ENCODE measurements around the gene CHMP2A. TPM values are rescaled to one million over a fixed set of nuclear protein-coding genes. Genes with fewer than 3 reads are reported as not detected.
A peak's percentile ranks its signal among the peaks of the same experiment; 100 is the strongest.

Gene CHMP2A
- total and polyA plus RNA-seq, 4 donors: 47.4 to 143 (median 125) TPM

DNA sequence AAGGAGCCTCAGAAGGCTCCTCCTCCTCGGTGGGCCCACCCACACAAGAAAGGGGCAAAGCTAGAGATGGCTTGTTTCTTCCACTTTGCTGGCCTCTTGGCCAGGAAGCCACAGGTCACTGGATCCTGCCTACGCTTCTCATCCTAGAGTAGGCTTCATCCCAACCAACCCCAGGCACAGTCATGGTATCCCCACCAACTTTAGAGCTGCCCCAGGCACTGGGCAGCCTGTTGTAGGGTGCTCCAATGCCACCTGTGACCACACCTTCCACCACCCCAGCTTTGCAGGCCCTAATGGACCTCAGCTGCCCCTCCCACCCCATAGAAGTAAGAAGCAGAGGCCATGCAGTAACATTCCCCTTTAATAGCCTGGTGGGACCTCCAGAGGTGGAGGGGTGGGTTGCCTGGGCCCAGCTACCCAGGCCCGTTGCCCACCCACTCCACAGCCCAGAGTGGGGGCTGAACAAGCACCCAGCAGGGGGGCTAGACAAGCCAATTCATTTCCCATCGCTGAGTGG is 522 bp upstream of the CHMP2A start:
- Histone ChIP-seq H3K36me3 (ENCODE audit: control insufficient read depth, insufficient read depth, low read length) (peaks cover 54% of the 10 kb centered on the region), H3K9me3 (ENCODE audit: control insufficient read depth, insufficient read depth, low read length) (no peaks in the 10 kb centered on the region), H3K27ac (ENCODE audit: low read depth, low read length) (peak overlapping the region; percentile 97), H3K4me1 (ENCODE audit: control insufficient read depth, insufficient read depth, low read length) (peaks cover 63% of the 10 kb centered on the region), H3K27me3 (ENCODE audit: control insufficient read depth, insufficient read depth, low read length) (no peaks in the 10 kb centered on the region), H3K4me3 (ENCODE audit: low read depth, low read length) (peak overlapping the region; percentile 82)
- DNase-seq (ENCODE audit: low read depth in 4 of 6, low spot score in 6 of 6): no peak
- WGBS (ENCODE audit: insufficient coverage): 16% methylated on average over 2 of the region's 4 CpGs

DNA sequence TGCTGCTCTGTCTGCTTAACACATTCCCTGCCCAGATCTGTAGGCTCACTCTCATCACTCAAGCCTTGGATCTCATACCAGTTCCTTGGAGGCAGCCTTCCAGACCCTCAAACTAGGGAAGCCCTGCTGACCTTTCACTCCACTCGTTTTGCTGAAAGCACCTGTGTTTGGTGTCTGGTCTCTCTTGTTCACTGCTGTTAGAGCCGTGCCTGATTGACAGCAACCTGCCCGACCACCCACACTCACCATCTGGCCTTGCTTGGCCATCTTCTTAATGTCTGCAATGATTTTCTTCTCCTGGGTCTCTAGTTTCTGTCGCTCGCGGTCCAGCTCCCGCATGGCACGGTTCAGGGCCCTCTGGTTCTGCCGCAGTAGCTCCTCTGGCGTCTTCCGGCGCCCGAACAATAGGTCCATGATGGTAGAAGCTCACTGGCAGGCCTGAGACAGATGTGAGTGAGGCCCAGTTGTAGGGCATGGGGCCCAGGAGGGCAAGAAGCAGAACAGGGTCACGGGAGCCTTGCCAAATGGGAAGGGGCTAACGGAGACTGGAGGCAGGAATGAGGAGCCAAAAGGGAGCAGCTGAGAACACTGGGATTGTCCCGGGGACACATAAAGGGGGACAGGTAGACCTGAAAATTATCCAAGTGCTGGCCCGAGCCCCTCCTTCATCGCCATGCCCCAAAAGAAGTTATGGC is 959 bp downstream of the CHMP2A start:
- Histone ChIP-seq H3K27me3 (ENCODE audit: control insufficient read depth, insufficient read depth, low read length) (no peaks in the 10 kb centered on the region), H3K9me3 (ENCODE audit: control insufficient read depth, insufficient read depth, low read length) (no peaks in the 10 kb centered on the region), H3K36me3 (ENCODE audit: control insufficient read depth, insufficient read depth, low read length) (peaks cover 69% of the 10 kb centered on the region), H3K4me1 (ENCODE audit: control insufficient read depth, insufficient read depth, low read length) (peaks cover 49% of the 10 kb centered on the region), H3K27ac (ENCODE audit: low read depth, low read length) (peak overlapping the region; percentile 97), H3K4me3 (ENCODE audit: low read depth, low read length) (peak overlapping the region; percentile 82)
- WGBS (ENCODE audit: insufficient coverage): 24% methylated on average over 18 of the region's 18 CpGs
- no peak for DNase-seq (ENCODE audit: low read depth in 4 of 6, low spot score in 6 of 6)

DNA sequence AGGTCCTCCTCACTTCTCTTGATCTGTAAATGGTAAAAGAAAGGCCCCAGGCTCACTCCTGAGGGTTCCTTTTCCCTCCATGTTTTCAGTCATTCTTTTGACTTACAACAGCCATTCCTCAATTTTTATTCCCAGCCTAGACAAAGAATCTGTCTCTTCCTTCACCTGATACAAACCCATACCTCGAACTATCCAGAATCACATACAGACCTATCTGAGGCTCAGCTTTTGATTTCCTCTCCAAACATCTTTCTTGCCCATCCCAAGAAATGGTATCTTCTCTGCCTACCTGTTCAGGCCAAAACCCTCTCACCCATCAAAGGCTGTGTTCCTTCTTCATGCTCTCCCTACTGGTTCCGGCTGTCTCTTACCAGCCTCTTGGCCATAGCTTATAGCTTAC is 2.2 kb downstream of the CHMP2A start:
- no peak for DNase-seq (ENCODE audit: low read depth in 4 of 6, low spot score in 6 of 6)
- peaks cover 82% of the 10 kb centered on the region for H3K36me3 ChIP-seq (ENCODE audit: control insufficient read depth, insufficient read depth, low read length)
- H3K27me3 ChIP-seq (ENCODE audit: control insufficient read depth, insufficient read depth, low read length): no peaks in the 10 kb centered on the region
- H3K9me3 ChIP-seq (ENCODE audit: control insufficient read depth, insufficient read depth, low read length): no peaks in the 10 kb centered on the region
- no peak overlapping the region for H3K27ac ChIP-seq (ENCODE audit: low read depth, low read length)
- H3K4me3 ChIP-seq (ENCODE audit: low read depth, low read length): no peak overlapping the region
- 100% methylated on average over 1 of the region's 2 CpGs for WGBS (ENCODE audit: insufficient coverage)
- peaks cover 45% of the 10 kb centered on the region for H3K4me1 ChIP-seq (ENCODE audit: control insufficient read depth, insufficient read depth, low read length)

DNA sequence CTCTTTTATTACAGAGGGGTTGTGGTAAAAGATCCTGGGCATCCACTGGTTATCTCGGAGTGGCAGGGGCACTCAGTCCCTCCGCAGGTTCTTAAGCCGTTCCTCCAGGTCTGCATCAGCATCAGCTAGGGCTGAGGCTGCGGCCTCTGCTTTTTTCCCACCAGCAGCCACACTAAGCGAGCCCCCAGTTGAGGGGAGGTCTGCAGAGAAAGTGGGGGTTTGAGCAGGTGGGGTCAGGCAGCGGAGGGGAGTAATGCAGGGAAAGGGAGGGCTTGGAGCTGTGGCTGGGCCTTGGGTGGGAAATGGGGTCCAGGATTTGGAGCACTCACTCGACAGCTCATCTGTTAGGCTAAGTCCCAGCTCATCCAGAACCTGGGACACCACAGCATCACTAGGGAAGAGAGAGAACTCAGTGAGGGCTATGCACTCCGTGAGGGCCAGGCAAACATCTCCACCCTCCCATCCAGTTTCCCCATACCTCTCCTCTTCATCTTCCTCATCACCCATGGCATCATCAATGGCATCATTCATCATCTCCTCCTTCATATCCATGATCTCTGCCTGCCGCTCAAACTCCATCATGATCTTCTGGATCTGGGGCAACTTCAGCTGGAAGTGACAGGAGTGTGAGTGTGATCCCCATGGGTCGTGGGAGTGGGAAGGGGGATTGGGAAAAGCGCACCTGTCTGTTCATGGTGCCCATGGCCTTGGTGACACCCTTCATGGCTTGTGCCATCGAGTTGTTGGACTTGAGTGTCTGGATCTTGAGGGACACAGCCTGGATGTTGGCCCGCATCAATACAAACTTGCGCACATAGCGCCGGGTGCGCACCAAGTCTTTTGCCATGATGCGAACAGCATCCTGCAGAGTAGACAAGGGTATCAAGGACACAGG is 3.1 kb downstream of the CHMP2A start:
- H3K27me3 ChIP-seq (ENCODE audit: control insufficient read depth, insufficient read depth, low read length): no peaks in the 10 kb centered on the region
- H3K27ac ChIP-seq (ENCODE audit: low read depth, low read length): no peak overlapping the region
- DNase-seq (ENCODE audit: low read depth in 4 of 6, low spot score in 6 of 6): no peak

DNA sequence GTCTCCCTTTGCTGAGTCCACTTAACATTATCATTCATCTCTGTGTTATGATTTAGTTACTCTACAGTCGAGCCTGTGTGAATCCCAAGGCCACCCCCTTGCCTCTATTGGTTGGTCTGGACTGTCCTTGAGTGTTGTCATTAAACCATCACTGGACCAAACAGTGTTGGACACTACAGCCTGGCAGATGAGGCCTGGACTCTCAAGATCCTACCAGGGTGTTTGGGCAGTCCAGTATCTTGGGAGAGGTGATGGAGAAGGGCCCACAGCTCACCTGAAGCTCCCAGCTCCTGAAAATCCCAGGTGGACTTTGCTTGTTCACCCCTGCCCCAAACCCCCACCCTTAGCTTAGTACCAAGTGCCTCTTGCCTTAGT is 3.8 kb downstream of the CHMP2A start:
- no peak overlapping the region for H3K27ac ChIP-seq (ENCODE audit: low read depth, low read length)
- 75% methylated on average over 1 of the region's 1 CpG for WGBS (ENCODE audit: insufficient coverage)
- peaks cover 86% of the 10 kb centered on the region for H3K36me3 ChIP-seq (ENCODE audit: control insufficient read depth, insufficient read depth, low read length)
- H3K4me3 ChIP-seq (ENCODE audit: low read depth, low read length): no peak overlapping the region
- no peaks in the 10 kb centered on the region for H3K9me3 ChIP-seq (ENCODE audit: control insufficient read depth, insufficient read depth, low read length)
- H3K27me3 ChIP-seq (ENCODE audit: control insufficient read depth, insufficient read depth, low read length): no peaks in the 10 kb centered on the region
- DNase-seq (ENCODE audit: low read depth in 4 of 6, low spot score in 6 of 6): no peak
- H3K4me1 ChIP-seq (ENCODE audit: control insufficient read depth, insufficient read depth, low read length): peaks cover 35% of the 10 kb centered on the region

More for the DNA sequence above, 3.1 kb downstream of the CHMP2A start:
- 97% methylated on average over 12 of the region's 18 CpGs for WGBS (ENCODE audit: insufficient coverage)
- Histone ChIP-seq H3K9me3 (ENCODE audit: control insufficient read depth, insufficient read depth, low read length) (no peaks in the 10 kb centered on the region), H3K4me1 (ENCODE audit: control insufficient read depth, insufficient read depth, low read length) (peaks cover 37% of the 10 kb centered on the region), H3K4me3 (ENCODE audit: low read depth, low read length) (no peak overlapping the region), H3K36me3 (ENCODE audit: control insufficient read depth, insufficient read depth, low read length) (peaks cover 86% of the 10 kb centered on the region)

DNA sequence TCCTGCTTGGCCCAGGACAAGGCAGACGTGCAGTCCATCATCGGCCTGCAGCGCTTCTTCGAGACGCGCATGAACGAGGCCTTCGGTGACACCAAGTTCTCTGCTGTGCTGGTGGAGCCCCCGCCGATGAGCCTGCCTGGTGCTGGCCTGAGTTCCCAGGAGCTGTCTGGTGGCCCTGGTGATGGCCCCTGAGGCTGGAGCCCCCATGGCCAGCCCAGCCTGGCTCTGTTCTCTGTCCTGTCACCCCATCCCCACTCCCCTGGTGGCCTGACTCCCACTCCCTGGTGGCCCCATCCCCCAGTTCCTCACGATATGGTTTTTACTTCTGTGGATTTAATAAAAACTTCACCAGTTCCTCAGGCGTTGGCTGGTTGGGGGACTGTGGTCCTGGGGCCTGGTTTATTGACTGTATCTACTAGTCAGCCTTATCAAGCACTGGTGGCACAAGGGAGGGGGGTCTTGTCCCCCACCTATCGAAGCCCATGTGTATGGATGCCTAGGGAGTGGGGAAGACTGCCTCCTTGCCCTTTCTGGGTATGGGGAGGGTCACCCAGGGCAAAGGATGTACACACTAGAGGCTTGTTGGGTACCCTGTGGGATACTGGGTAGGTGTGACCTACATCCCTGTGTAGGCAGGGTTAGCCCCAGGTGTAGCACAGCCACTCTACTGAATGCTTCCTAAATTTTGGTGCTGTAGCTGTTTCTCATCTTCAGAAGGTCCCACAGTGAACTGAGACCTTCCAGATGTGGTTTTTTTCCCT is 4.4 kb downstream of the CHMP2A start:
- H3K36me3 ChIP-seq (ENCODE audit: control insufficient read depth, insufficient read depth, low read length): peaks cover 86% of the 10 kb centered on the region
- H3K27me3 ChIP-seq (ENCODE audit: control insufficient read depth, insufficient read depth, low read length): no peaks in the 10 kb centered on the region
- H3K27ac ChIP-seq (ENCODE audit: low read depth, low read length): no peak overlapping the region
- no peak for DNase-seq (ENCODE audit: low read depth in 4 of 6, low spot score in 6 of 6)
- WGBS (ENCODE audit: insufficient coverage): 91% methylated on average over 11 of the region's 13 CpGs
- peaks cover 35% of the 10 kb centered on the region for H3K4me1 ChIP-seq (ENCODE audit: control insufficient read depth, insufficient read depth, low read length)
- H3K4me3 ChIP-seq (ENCODE audit: low read depth, low read length): no peak overlapping the region
- H3K9me3 ChIP-seq (ENCODE audit: control insufficient read depth, insufficient read depth, low read length): no peaks in the 10 kb centered on the region

DNA sequence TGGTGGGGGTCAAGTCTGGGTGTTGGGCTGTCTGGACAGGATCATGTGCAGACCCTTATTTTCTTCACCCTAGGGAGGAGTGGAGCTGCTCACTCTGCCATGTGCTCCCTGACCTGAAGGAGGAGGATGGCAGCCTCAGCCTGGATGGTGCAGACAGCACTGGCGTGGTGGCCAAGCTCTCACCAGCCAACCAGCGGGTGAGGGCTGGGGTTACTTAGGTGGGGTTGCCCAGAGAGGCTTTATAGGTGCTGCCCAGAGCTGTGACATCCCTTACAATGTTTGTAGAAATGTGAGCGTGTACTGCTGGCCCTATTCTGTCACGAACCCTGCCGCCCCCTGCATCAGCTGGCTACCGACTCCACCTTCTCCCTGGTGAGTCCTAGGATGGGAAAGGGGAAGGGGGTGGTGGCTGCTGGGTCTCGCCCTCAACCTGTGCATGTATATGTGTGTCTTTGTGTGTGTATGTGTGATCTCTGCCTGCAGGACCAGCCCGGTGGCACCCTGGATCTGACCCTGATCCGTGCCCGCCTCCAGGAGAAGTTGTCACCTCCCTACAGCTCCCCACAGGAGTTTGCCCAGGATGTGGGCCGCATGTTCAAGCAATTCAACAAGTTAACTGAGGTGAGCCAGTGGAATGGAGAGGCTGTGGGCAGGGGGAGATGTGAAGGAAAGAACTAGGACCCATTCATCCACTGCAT is 5.1 kb downstream of the CHMP2A start:
- no peaks in the 10 kb centered on the region for H3K9me3 ChIP-seq (ENCODE audit: control insufficient read depth, insufficient read depth, low read length)
- no peak overlapping the region for H3K4me3 ChIP-seq (ENCODE audit: low read depth, low read length)
- WGBS (ENCODE audit: insufficient coverage): 92% methylated on average over 5 of the region's 11 CpGs
- no peaks in the 10 kb centered on the region for H3K27me3 ChIP-seq (ENCODE audit: control insufficient read depth, insufficient read depth, low read length)
- peaks cover 36% of the 10 kb centered on the region for H3K4me1 ChIP-seq (ENCODE audit: control insufficient read depth, insufficient read depth, low read length)
- peaks cover 88% of the 10 kb centered on the region for H3K36me3 ChIP-seq (ENCODE audit: control insufficient read depth, insufficient read depth, low read length)
- no peak overlapping the region for H3K27ac ChIP-seq (ENCODE audit: low read depth, low read length)
- DNase-seq (ENCODE audit: low read depth in 4 of 6, low spot score in 6 of 6): no peak

DNA sequence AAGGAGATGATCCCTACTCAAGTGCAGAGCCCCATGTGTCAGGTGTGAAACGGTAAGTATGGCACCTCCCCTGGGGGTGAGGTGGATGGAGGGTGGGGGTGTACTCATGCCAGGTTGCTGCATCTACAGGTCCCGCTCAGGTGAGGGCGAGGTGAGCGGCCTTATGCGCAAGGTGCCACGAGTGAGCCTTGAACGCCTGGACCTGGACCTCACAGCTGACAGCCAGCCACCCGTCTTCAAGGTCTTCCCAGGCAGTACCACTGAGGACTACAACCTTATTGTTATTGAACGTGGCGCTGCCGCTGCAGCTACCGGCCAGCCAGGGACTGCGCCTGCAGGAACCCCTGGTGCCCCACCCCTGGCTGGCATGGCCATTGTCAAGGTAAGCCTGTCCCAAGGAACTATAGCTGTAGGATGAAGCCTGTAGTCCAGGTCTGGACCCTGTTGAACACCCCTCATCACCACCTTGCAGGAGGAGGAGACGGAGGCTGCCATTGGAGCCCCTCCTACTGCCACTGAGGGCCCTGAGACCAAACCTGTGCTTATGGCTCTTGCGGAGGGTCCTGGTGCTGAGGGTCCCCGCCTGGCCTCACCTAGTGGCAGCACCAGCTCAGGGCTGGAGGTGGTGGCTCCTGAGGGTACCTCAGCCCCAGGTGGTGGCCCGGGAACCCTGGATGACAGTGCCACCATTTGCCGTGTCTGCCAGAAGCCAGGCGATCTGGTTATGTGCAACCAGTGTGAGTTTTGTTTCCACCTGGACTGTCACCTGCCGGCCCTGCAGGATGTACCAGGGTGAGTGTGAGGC is 5.8 kb downstream of the CHMP2A start:
- no peak for DNase-seq (ENCODE audit: low read depth in 4 of 6, low spot score in 6 of 6)
- no peaks in the 10 kb centered on the region for H3K9me3 ChIP-seq (ENCODE audit: control insufficient read depth, insufficient read depth, low read length)
- no peaks in the 10 kb centered on the region for H3K27me3 ChIP-seq (ENCODE audit: control insufficient read depth, insufficient read depth, low read length)
- no peak overlapping the region for H3K27ac ChIP-seq (ENCODE audit: low read depth, low read length)
- H3K4me3 ChIP-seq (ENCODE audit: low read depth, low read length): no peak overlapping the region
- H3K36me3 ChIP-seq (ENCODE audit: control insufficient read depth, insufficient read depth, low read length): peaks cover 88% of the 10 kb centered on the region
- peaks cover 28% of the 10 kb centered on the region for H3K4me1 ChIP-seq (ENCODE audit: control insufficient read depth, insufficient read depth, low read length)
- WGBS (ENCODE audit: insufficient coverage): 95% methylated on average over 18 of the region's 20 CpGs

Data from spinal cord (tissue), 10 donors.